ENCODE data around the gene CD8B2. TPM values are rescaled to one million over a fixed set of nuclear protein-coding genes. Genes with fewer than 3 reads are reported as not detected.
"Not testable (repeated sequence)": the region's sequence is repeated elsewhere in the genome, so short reads cannot be mapped to it uniquely, and the experiment has no call there.

Gene CD8B2
- 0.21 TPM for total RNA-seq
- long read RNA-seq = 0 reads

DNA sequence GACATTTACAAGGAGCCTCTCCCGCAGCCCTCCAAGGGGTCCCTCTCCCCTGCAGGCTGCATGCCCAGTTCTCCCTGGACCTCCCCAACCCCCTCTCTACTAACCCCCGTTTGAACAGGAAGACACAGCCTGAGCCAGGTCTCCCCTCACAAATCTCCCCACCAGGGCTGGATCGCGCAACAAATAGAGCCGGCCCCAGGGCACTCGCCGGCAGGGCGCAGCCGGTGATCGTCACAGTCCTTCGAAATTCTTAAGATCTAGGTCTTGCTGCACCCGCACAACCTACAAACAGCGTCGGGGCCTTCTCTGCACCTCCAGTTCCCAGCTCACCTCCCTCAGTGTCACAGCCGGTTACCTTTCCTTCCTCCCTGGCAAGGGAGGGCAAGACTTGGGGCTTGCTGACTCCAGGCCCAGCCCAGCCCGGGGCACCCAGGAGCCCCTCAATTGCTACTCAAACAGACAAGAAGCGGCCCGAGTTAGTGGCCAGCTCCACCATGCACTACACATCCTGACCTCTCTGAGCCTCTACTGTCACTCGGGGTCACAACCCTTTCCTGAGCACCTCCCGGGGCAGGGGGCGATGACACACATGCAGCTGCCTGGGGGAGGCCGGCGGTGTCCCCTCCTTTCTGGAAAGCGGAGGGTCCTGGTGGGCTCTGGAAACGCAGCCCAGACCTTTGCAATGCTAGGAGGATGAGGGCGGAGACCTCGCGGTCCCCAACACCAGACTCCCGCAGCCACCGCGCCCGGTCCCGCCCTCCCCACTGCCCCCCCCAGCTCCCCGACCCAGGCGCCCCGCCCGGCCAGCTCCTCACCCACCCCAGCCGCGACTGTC, at the start of gene CD8B2:
CD8B2 (plus strand) TSS at position 814 of the 835 bp plus-strand sequence. CDS start 63 bp downstream, outside the sequence.
- DNase-seq = not testable (repeated sequence)

GRCh38 chr2:106461882-106462281, 25.3 kb upstream of the CD8B2 start:
- peak; percentile 15 for TF ChIP-seq CTCF (IDR thresholded peaks at IDR 0.05)
- H3K27me3 ChIP-seq (ENCODE audit: low read depth); H3K27ac ChIP-seq; DNase-seq; H3K4me1 ChIP-seq; H3K9me3 ChIP-seq; H3K4me3 ChIP-seq; H3K36me3 ChIP-seq; ATAC-seq; intact Hi-C loops (cut with DNase I): not testable (repeated sequence)

More for the DNA sequence above, at the start of gene CD8B2:
- ATAC-seq = peak in 1 of 2 donors; percentile 18
- H3K9me3 ChIP-seq; H3K27ac ChIP-seq; H3K4me1 ChIP-seq; H3K4me3 ChIP-seq; H3K36me3 ChIP-seq; intact Hi-C loops (cut with DNase I): not testable (repeated sequence)
- peaks cover 14% of the 10 kb centered on the region for H3K27me3 ChIP-seq (ENCODE audit: low read depth)

DNA sequence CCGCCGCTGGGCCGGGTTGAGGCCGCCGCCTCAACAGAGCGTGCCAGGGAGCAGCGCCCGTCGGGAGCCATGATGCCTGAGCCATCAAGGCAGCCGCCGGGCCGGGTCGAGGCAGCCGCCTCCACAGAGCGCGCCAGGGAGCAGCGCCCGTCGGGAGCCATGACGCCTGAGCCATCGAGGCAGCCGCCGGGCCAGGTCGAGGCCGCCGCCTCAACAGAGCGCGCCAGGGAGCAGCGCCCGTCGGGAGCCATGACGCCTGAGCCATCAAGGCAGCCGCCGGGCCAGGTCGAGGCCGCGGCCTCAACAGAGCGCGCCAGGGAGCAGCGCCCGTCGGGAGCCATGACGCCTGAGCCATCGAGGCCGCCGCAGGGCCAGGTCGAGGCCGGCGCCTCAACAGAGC, 19.6 kb upstream of the CD8B2 start:
- H3K4me3 ChIP-seq; H3K9me3 ChIP-seq; H3K27me3 ChIP-seq (ENCODE audit: low read depth); H3K36me3 ChIP-seq; H3K4me1 ChIP-seq; H3K27ac ChIP-seq; DNase-seq; ATAC-seq; intact Hi-C loops (cut with DNase I): not testable (repeated sequence)

DNA sequence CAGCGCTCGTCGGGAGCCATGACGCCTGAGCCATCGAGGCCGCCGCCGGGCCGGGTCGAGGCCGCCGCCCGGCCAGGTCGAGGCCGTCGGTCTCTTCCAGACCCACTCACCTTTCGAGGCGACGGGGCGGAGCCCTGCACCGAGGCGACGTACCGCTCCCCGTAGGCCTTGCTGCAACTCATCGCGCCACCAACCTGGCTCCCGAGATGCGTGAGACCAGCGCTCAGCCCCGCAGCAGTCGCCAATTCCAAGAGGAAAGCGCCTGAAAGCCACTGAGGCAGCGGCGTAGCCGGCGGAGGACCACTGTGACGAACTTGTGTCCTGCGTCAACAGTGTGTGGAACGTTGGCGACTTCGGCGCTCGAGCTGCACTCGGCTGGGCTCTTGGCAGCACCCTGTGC, 19.1 kb upstream of the CD8B2 start, which contains the start of gene RGPD3:
RGPD3 (minus strand) TSS at position 307 of the 400 bp plus-strand sequence; CDS start at position 182, 125 bp downstream.
- ATAC-seq; H3K4me3 ChIP-seq; H3K36me3 ChIP-seq; H3K27me3 ChIP-seq (ENCODE audit: low read depth); H3K9me3 ChIP-seq; DNase-seq; intact Hi-C loops (cut with DNase I); H3K4me1 ChIP-seq; H3K27ac ChIP-seq: not testable (repeated sequence)

- H3K27me3 ChIP-seq (ENCODE audit: low read depth); H3K4me1 ChIP-seq; DNase-seq; H3K27ac ChIP-seq; intact Hi-C loops (cut with DNase I); H3K9me3 ChIP-seq; H3K4me3 ChIP-seq; H3K36me3 ChIP-seq: not testable (repeated sequence)
- ATAC-seq = peak; percentile 56 to 76
- peak; percentile 4 for TF ChIP-seq CTCF (IDR thresholded peaks at IDR 0.05)
Measured at GRCh38 chr2:106470658-106471057, 16.5 kb upstream of the CD8B2 start.

GRCh38 chr2:106477647-106478046, 9.5 kb upstream of the CD8B2 start:
- H3K27me3 ChIP-seq (ENCODE audit: low read depth); H3K36me3 ChIP-seq; H3K9me3 ChIP-seq; H3K4me3 ChIP-seq; ATAC-seq; intact Hi-C loops (cut with DNase I); H3K27ac ChIP-seq; DNase-seq; H3K4me1 ChIP-seq: not testable (repeated sequence)

- not testable (repeated sequence) for H3K27me3 ChIP-seq (ENCODE audit: low read depth)
Measured at GRCh38 chr2:106479563-106479962, 7.6 kb upstream of the CD8B2 start.

DNA sequence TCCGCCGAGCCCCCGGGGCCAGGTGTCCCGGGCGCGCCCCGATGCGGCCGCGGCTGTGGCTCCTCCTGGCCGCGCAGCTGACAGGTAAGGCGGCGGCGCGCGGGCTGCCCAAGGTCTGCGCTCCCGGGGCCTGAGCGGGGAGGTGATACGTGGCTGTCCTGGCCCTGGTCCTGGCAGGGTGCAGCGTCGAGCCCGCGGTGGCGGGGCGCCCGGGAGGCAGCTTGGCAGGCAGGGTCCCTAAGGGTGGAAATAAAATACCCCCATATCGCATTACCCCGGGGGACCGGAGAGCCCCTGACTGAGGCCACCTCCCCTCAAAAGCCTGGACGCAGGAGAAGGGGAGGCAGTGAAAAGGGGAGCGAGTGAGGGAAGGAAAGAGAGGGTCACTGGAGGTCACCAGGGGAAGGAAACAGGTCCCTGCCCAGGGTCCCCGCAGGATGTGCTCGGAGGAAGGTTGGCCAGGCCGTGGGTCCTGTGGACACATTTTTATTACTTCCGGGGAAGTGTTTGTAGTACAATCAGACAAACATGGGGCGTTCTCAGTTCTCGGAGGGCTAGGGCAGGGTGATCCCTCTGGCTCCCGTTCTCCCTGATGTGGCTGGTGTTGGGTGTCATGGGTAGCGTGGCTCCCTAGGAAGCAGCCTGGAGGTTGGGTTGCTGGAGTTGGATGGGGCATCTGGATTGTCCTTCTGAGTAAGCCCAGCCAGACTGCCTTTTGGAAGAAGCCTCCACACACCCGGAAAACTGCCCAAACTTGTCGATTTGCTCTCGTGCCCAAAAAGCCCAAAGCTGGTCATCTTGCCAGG, 425 bp downstream of the CD8B2 start:
- ATAC-seq; H3K27ac ChIP-seq; H3K4me3 ChIP-seq; H3K9me3 ChIP-seq; DNase-seq; intact Hi-C loops (cut with DNase I); H3K36me3 ChIP-seq; H3K4me1 ChIP-seq: not testable (repeated sequence)
- peaks cover 14% of the 10 kb centered on the region for H3K27me3 ChIP-seq (ENCODE audit: low read depth)

More at GRCh38 chr2:106479563-106479962, 7.6 kb upstream of the CD8B2 start:
- DNase-seq; ATAC-seq; H3K4me1 ChIP-seq; H3K27ac ChIP-seq; H3K36me3 ChIP-seq; H3K4me3 ChIP-seq; intact Hi-C loops (cut with DNase I); H3K9me3 ChIP-seq: not testable (repeated sequence)

GRCh38 chr2:106489701-106490100, 2.5 kb downstream of the CD8B2 start:
- H3K9me3 ChIP-seq; H3K27ac ChIP-seq; H3K4me3 ChIP-seq; intact Hi-C loops (cut with DNase I); DNase-seq; H3K4me1 ChIP-seq; H3K36me3 ChIP-seq; ATAC-seq: not testable (repeated sequence)
- H3K27me3 ChIP-seq (ENCODE audit: low read depth) = peaks cover 14% of the 10 kb centered on the region

DNA sequence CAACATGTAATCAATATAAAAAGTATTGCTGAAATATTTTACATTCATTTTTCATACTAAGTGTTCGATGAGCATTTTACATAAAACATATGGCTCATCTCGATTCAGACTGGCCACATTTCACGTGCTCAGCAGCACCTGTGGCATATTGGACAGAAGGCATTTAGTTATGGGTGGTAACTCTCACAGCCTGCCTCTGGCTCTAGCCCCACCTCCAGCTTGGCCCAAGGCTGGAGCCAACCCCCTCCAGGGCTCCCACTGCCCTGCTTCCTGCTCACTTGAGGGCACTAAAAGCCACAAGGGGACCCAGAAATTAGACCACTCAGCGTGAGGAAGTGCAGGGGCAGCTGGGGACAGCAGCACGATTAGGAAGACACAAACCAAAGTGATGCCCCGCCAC, 5.2 kb downstream of the CD8B2 start:
- peak in 1 of 2 donors; percentile 16 for ATAC-seq
- DNase-seq; H3K27ac ChIP-seq; H3K27me3 ChIP-seq (ENCODE audit: low read depth); H3K4me1 ChIP-seq; H3K4me3 ChIP-seq; H3K9me3 ChIP-seq; intact Hi-C loops (cut with DNase I); H3K36me3 ChIP-seq: not testable (repeated sequence)

- intact Hi-C loops (cut with DNase I); DNase-seq; H3K4me1 ChIP-seq; H3K4me3 ChIP-seq; H3K27me3 ChIP-seq (ENCODE audit: low read depth); H3K27ac ChIP-seq; H3K9me3 ChIP-seq; H3K36me3 ChIP-seq: not testable (repeated sequence)
- peak; percentile 62 to 81 for ATAC-seq
Measured at GRCh38 chr2:106492913-106493312, 5.7 kb downstream of the CD8B2 start.

Data from lower lobe of right lung (tissue), 2 donors.